DND-41 (cell line): Measurements from ENCODE around the gene TSC22D4.

Experiments used
- ATAC-seq: fragments of 200-7000 bp; cut with Tn5 transposase; 3 replicates; pipeline ENCODE4 v1.9.1; 2021; ENCODE audit warnings: low read depth; ENCODE audit not compliant: insufficient read depth
- DNase-seq: peaks from one replicate; pipeline ENCODE4 v3.0.0-alpha.2; 2020
- H2AFZ ChIP-seq: 2 replicates; pipeline ENCODE4 v1.6.0; 2012; ENCODE audit warnings: low read depth, low read length
- H3K27ac ChIP-seq: 2 replicates; pipeline ENCODE4 v1.5.1; 2012; ENCODE audit warnings: low read length, inconsistent platforms
- H3K27me3 ChIP-seq: fragments of 200-600 bp; sonication (generic); 2 replicates; pipeline ENCODE4 v1.6.0; 2012; ENCODE audit warnings: low read length, mild to moderate bottlenecking, inconsistent platforms; ENCODE audit not compliant: insufficient read depth, poor library complexity
- H3K36me3 ChIP-seq: 2 replicates; pipeline ENCODE4 v1.5.1; 2012; ENCODE audit warnings: low read length, inconsistent platforms; ENCODE audit not compliant: insufficient read depth
- H3K4me1 ChIP-seq: 2 replicates; pipeline ENCODE4 v1.5.1; 2012; ENCODE audit warnings: mild to moderate bottlenecking, low read length; ENCODE audit not compliant: insufficient read depth
- H3K4me2 ChIP-seq: 2 replicates; pipeline ENCODE4 v1.6.0; 2012; ENCODE audit warnings: mild to moderate bottlenecking, moderate library complexity, low read length, inconsistent platforms; ENCODE audit not compliant: insufficient read depth
- H3K4me3 ChIP-seq, 2 experiments: fragments of 200-600 bp in 1 of 2; shearing (Covaris generic) in 1 of 2; 2 replicates each; pipeline ENCODE4 v1.5.1; 2012 to 2016; ENCODE audit warnings: inconsistent platforms in 2 of 2, low read length in 2 of 2, mild to moderate bottlenecking in 2 of 2, low read depth in 1 of 2, moderate library complexity in 1 of 2
- H3K79me2 ChIP-seq: 2 replicates; pipeline ENCODE4 v1.6.0; 2012; ENCODE audit warnings: low read length, inconsistent platforms; ENCODE audit not compliant: insufficient read depth
- H3K9ac ChIP-seq: 2 replicates; pipeline ENCODE4 v1.6.0; 2012; ENCODE audit warnings: low read depth, mild to moderate bottlenecking, inconsistent platforms, low read length, moderate library complexity
- H3K9me3 ChIP-seq: 2 replicates; pipeline ENCODE4 v1.5.1; 2012; ENCODE audit warnings: low read length, moderate library complexity, mild to moderate bottlenecking, inconsistent platforms; ENCODE audit not compliant: insufficient read depth, severe bottlenecking
- H4K20me1 ChIP-seq: 2 replicates; pipeline ENCODE4 v1.6.0; 2012; ENCODE audit warnings: low read length; ENCODE audit not compliant: insufficient read depth
- CTCF ChIP-seq: IDR thresholded peaks from 2 replicates; pipeline ENCODE4 v1.5.1; 2012; ENCODE audit warnings: borderline replicate concordance, low read length, moderate library complexity, mild to moderate bottlenecking; ENCODE audit not compliant: poor library complexity, severe bottlenecking; ENCODE audit errors: extremely low read depth
- EZH2 ChIP-seq: IDR thresholded peaks from 3 replicates; pipeline ENCODE4 v1.6.1; 2012; ENCODE audit warnings: borderline replicate concordance, low read depth, mild to moderate bottlenecking, moderate library complexity, low read length, inconsistent platforms; ENCODE audit not compliant: severe bottlenecking

The TSC22D4 gene

GRCh38 chr7:100429637-100430492 lies 49.1 kb downstream of the TSC22D4 start, which contains the start of gene MEPCE:
Gene MEPCE, plus strand, starts transcription at chr7:100429831. Its CDS starts 188 bp downstream, at chr7:100430019.
- Histone ChIP-seq H3K9me3 (no peaks in the 10 kb centered on the region), H3K4me3 (peak within 1 kb of the TSS; percentile 66 to 71; a peak in 3 of 4 replicates), H3K79me2 (peaks cover 52% of the 10 kb centered on the region), H3K27ac (peak within 1 kb of the TSS; percentile 100), H3K27me3 (no peaks in the 10 kb centered on the region), H2AFZ (peak within 1 kb of the TSS; percentile 80), H3K9ac (peak within 1 kb of the TSS; percentile 98), H3K4me2 (peak within 1 kb of the TSS; percentile 87), H3K36me3 (peaks cover 46% of the 10 kb centered on the region), H3K4me1 (peaks cover 53% of the 10 kb centered on the region), H4K20me1 (peaks cover 45% of the 10 kb centered on the region)
- DNase-seq (peak; percentile 99), ATAC-seq (peak; percentile 64)
- TF ChIP-seq CTCF: no peak
- TF ChIP-seq EZH2: no peak

- H3K79me2 ChIP-seq: peaks cover 45% of the 10 kb centered on the region
- DNase-seq (peak; percentile 100), ATAC-seq (peak; percentile 62)
- H3K27me3 ChIP-seq: no peaks in the 10 kb centered on the region
- H3K27ac ChIP-seq: peak overlapping the region; percentile 100
- peak overlapping the region; percentile 66 to 71; a peak in 3 of 4 replicates for H3K4me3 ChIP-seq
- no peaks in the 10 kb centered on the region for H3K9me3 ChIP-seq
- peaks cover 45% of the 10 kb centered on the region for H3K4me1 ChIP-seq
- H4K20me1 ChIP-seq: peaks cover 38% of the 10 kb centered on the region
- TF ChIP-seq CTCF: peak; percentile 28
- TF ChIP-seq EZH2: no peak
- peak overlapping the region; percentile 87 for H3K4me2 ChIP-seq
- H3K36me3 ChIP-seq: peaks cover 38% of the 10 kb centered on the region
- peak overlapping the region; percentile 80 for H2AFZ ChIP-seq
- H3K9ac ChIP-seq: peak overlapping the region; percentile 98
Measured at GRCh38 chr7:100428967-100429636, 49.9 kb downstream of the TSC22D4 start.

- DNase-seq: peak; percentile 96
Measured at GRCh38 chr7:100428199-100428966, 50.6 kb downstream of the TSC22D4 start, which contains the start of gene ZCWPW1. Gene ZCWPW1, minus strand, starts transcription at chr7:100428703. Its CDS starts 8,054 bp downstream, at chr7:100420649.

More at GRCh38 chr7:100428199-100428966, 50.6 kb downstream of the TSC22D4 start, which contains the start of gene ZCWPW1:
- peaks cover 31% of the 10 kb centered on the region for H3K36me3 ChIP-seq
- peaks cover 38% of the 10 kb centered on the region for H3K4me1 ChIP-seq
- peak within 1 kb of the TSS; percentile 100 for H3K27ac ChIP-seq
- peak within 1 kb of the TSS; percentile 87 for H3K4me2 ChIP-seq
- peak within 1 kb of the TSS; percentile 98 for H3K9ac ChIP-seq
- ATAC-seq: peak; percentile 62
- H4K20me1 ChIP-seq: peaks cover 31% of the 10 kb centered on the region
- H3K4me3 ChIP-seq: peak within 1 kb of the TSS; percentile 66 to 71; a peak in 3 of 4 replicates
- peaks cover 37% of the 10 kb centered on the region for H3K79me2 ChIP-seq
- no peaks in the 10 kb centered on the region for H3K27me3 ChIP-seq
- no peaks in the 10 kb centered on the region for H3K9me3 ChIP-seq
- peak; percentile 24 for TF ChIP-seq CTCF
- TF ChIP-seq EZH2: no peak
- peak within 1 kb of the TSS; percentile 80 for H2AFZ ChIP-seq
